Measurements from ENCODE around the gene FGF3. TPM values are rescaled to one million over a fixed set of nuclear protein-coding genes. Genes with fewer than 3 reads are reported as not detected.
A peak's percentile ranks its signal among the peaks of the same experiment; 100 is the strongest.

The FGF3 gene
- total RNA-seq, 1 donor from 2014 or later: not detected

GRCh38 chr11:69860244-69860643 lies 41.0 kb upstream of the FGF3 start:
- H3K9ac ChIP-seq: no peak overlapping the region
- H3K9me3 ChIP-seq (ENCODE audit: low read depth): no peaks in the 10 kb centered on the region
- no peak for TF ChIP-seq EZH2 (IDR thresholded peaks at IDR 0.05)
- no peak for TF ChIP-seq EZH2phosphoT487 (IDR thresholded peaks at IDR 0.05)
- TF ChIP-seq CTCF (IDR thresholded peaks at IDR 0.05): no peak
- H3K4me1 ChIP-seq: no peaks in the 10 kb centered on the region
- H3K79me2 ChIP-seq (ENCODE audit: low read depth): no peaks in the 10 kb centered on the region
- Mint-ChIP-seq H3K9me3 (no peaks in the 10 kb centered on the region), H3K27me3 (ENCODE audit: insufficient read depth, low read depth) (peaks cover 7% of the 10 kb centered on the region), H3K4me3 (no peak overlapping the region), H3K27ac (peak overlapping the region; percentile 40), H3K4me1 (peaks cover 8% of the 10 kb centered on the region), H3K36me3 (no peaks in the 10 kb centered on the region)
- no peak overlapping the region for H3K27ac ChIP-seq
- no peaks in the 10 kb centered on the region for H3K36me3 ChIP-seq
- no peak for DNase-seq (ENCODE audit: low spot score)
- peaks cover 7% of the 10 kb centered on the region for H3K27me3 ChIP-seq
- no peak overlapping the region for H3K4me3 ChIP-seq
- no peak overlapping the region for H3K4me2 ChIP-seq
- H3F3A ChIP-seq (ENCODE audit: low read depth): no peaks in the 10 kb centered on the region
- H2AFZ ChIP-seq (replicated peaks): no peak overlapping the region
- no peaks in the 10 kb centered on the region for H4K20me1 ChIP-seq (ENCODE audit: low read depth)

DNA sequence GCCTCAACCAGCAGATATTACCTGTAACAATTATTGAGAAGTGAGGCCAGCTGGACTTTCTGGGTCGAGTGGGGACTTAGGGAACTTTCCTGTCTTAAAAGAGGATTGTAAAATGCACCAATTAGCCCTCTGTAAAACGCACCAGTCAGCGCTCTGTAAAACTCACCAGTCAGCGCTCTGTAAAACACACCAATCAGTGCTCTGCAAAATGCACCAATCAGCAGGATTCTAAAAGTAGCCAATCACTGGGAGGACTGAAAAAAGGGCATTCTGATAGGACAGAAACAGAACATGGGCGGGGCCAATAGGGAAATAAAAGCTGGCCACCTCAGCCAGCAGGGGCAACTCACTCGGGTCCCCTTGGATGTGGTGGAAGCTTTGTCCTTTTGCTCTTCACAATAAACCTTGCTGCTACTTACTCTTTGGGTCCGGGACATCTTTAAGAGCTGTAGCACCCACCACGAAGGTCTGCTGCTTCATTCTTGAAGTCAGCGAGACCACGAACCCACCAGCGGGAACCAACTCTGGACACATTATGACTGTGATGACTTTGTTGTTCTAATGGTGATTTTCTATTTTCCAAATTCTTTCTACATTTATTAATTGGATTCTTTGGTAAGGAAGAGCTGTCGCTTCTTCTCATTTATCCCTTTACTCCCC lies 40.2 kb upstream of the FGF3 start:
- H3K36me3 Mint-ChIP-seq: no peaks in the 10 kb centered on the region
- H3K27ac ChIP-seq: no peak overlapping the region
- no peaks in the 10 kb centered on the region for H3K79me2 ChIP-seq (ENCODE audit: low read depth)
- DNase-seq (ENCODE audit: low spot score): no peak
- H3K27me3 ChIP-seq: peaks cover 7% of the 10 kb centered on the region
- H4K20me1 ChIP-seq (ENCODE audit: low read depth): no peaks in the 10 kb centered on the region
- no peak overlapping the region for H3K9ac ChIP-seq
- no peaks in the 10 kb centered on the region for H3K9me3 ChIP-seq (ENCODE audit: low read depth)
- H3K4me1 Mint-ChIP-seq: peaks cover 4% of the 10 kb centered on the region
- peaks cover 5% of the 10 kb centered on the region for H3K27me3 Mint-ChIP-seq (ENCODE audit: insufficient read depth, low read depth)
- H3K4me3 ChIP-seq: no peak overlapping the region
- no peak for TF ChIP-seq CTCF (IDR thresholded peaks at IDR 0.05)
- no peaks in the 10 kb centered on the region for H3K36me3 ChIP-seq
- H3F3A ChIP-seq (ENCODE audit: low read depth): no peaks in the 10 kb centered on the region
- no peak overlapping the region for H2AFZ ChIP-seq (replicated peaks)
- H3K9me3 Mint-ChIP-seq: peaks cover 3% of the 10 kb centered on the region
- peak overlapping the region; percentile 40 for H3K27ac Mint-ChIP-seq
- H3K4me2 ChIP-seq: no peak overlapping the region
- no peak overlapping the region for H3K4me3 Mint-ChIP-seq
- H3K4me1 ChIP-seq: no peaks in the 10 kb centered on the region

- H3K27me3 ChIP-seq: peaks cover 7% of the 10 kb centered on the region
- H3K27ac ChIP-seq: no peak overlapping the region
- no peaks in the 10 kb centered on the region for H3K36me3 ChIP-seq
- no peaks in the 10 kb centered on the region for H3K4me1 Mint-ChIP-seq
- H3K36me3 Mint-ChIP-seq: no peaks in the 10 kb centered on the region
- no peak for TF ChIP-seq EZH2phosphoT487 (IDR thresholded peaks at IDR 0.05)
- no peak for TF ChIP-seq CTCF (IDR thresholded peaks at IDR 0.05)
- no peak for TF ChIP-seq EZH2 (IDR thresholded peaks at IDR 0.05)
- H3K4me3 ChIP-seq: no peak overlapping the region
- no peak for DNase-seq (ENCODE audit: low spot score)
- no peak overlapping the region for H3K4me2 ChIP-seq
- no peaks in the 10 kb centered on the region for H3K79me2 ChIP-seq (ENCODE audit: low read depth)
- H4K20me1 ChIP-seq (ENCODE audit: low read depth): no peaks in the 10 kb centered on the region
- H2AFZ ChIP-seq (replicated peaks): no peak overlapping the region
- no peak overlapping the region for H3K4me3 Mint-ChIP-seq
- peaks cover 6% of the 10 kb centered on the region for H3K9me3 ChIP-seq (ENCODE audit: low read depth)
- H3K9ac ChIP-seq: no peak overlapping the region
- H3K27me3 Mint-ChIP-seq (ENCODE audit: insufficient read depth, low read depth): peaks cover 3% of the 10 kb centered on the region
- H3K4me1 ChIP-seq: no peaks in the 10 kb centered on the region
- no peaks in the 10 kb centered on the region for H3F3A ChIP-seq (ENCODE audit: low read depth)
- no peak overlapping the region for H3K27ac Mint-ChIP-seq
- peaks cover 7% of the 10 kb centered on the region for H3K9me3 Mint-ChIP-seq
These were observed 36.2 kb upstream of the FGF3 start for GRCh38 chr11:69855421-69855820.

Measured in neural progenitor cell (in vitro differentiated cells).